Measurements from ENCODE around the gene FSTL5.

The FSTL5 gene

DNA sequence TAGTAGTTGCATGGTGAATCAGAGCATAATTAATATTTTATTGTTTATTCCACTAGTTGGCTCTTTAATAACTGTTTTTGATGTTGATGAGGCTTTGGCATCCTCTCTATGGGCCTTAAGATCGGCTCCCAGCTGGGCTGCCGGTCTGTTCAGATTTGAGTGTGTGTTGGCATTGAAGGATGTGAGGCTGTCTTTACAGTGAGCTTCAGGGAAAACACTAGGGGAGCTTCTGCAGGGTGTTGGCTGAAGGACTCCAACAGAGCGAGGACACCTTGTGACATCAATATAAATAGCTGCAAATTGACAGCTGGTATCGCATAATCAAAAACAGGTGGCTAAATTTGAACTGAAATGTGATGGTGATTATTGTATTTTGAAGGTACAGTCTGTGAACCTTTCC is 322.0 kb downstream of the FSTL5 start:
- Histone ChIP-seq H2BK120ac (ENCODE audit: low read depth, low read length) (no peak overlapping the region), H3K4me2 (ENCODE audit: low read length, poor library complexity, severe bottlenecking) (no peak overlapping the region), H3K18ac (ENCODE audit: low read depth in 1 of 2, low read length in 2 of 2) (no peak overlapping the region), H3K79me1 (replicated peaks; ENCODE audit: low read length, poor library complexity, severe bottlenecking) (no peaks in the 10 kb centered on the region), H3K9ac (ENCODE audit: low read length) (no peak overlapping the region), H3K4me1 (ENCODE audit: control insufficient read depth, insufficient read depth, low read depth, low read length) (no peaks in the 10 kb centered on the region), H2BK12ac (ENCODE audit: low read length in 2 of 2) (no peak overlapping the region), H3K36me3 (ENCODE audit: control insufficient read depth in 1 of 2, insufficient read depth in 2 of 2, low read depth in 1 of 2, low read length in 2 of 2) (no peaks in the 10 kb centered on the region), H3K4ac (ENCODE audit: low read depth in 1 of 2, low read length in 2 of 2) (no peak overlapping the region), H2BK15ac (ENCODE audit: low read depth, poor library complexity, severe bottlenecking) (no peak overlapping the region), H4K8ac (ENCODE audit: low read length) (no peak overlapping the region), H2AFZ (ENCODE audit: low read depth, low read length) (no peak overlapping the region), H4K91ac (ENCODE audit: low read length) (no peak overlapping the region), H3K27ac (ENCODE audit: low read length, poor library complexity, severe bottlenecking) (no peak overlapping the region), H3K4me3 (ENCODE audit: insufficient read depth in 1 of 2, low read depth in 1 of 2, low read length in 2 of 2) (no peak overlapping the region), H3K9me3 (ENCODE audit: control insufficient read depth, low read length) (no peaks in the 10 kb centered on the region), H2AK5ac (ENCODE audit: low read length, severe bottlenecking) (no peak overlapping the region), H3K14ac (ENCODE audit: low read length in 2 of 2) (no peak overlapping the region), H2BK5ac (ENCODE audit: low read depth, low read length, poor library complexity, severe bottlenecking) (no peak overlapping the region), H3K23ac (ENCODE audit: low read length in 2 of 2) (no peak overlapping the region), H3K27me3 (ENCODE audit: control insufficient read depth in 1 of 2, insufficient read depth in 1 of 2, low read length in 2 of 2) (no peaks in the 10 kb centered on the region)
- DNase-seq, result no peak
- 96% methylated on average over 4 of the region's 4 CpGs for WGBS

DNA sequence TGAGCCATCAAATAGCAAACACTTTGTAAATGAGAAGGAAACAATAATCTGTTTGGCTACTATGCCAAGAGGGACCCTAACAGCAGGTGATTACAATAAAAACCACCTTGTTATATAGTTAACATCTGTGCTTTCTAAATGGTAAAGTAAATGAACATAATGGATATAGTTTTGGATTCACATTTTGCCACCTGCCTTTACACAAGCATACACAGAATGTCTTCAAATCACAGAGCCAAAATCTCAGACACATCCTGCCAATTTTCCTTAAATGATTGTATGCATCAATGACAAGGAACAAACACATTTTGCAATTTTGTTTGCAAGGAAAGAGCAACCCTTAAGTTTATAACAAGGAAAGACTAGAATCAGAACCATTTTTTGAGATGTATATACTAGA is 334.2 kb downstream of the FSTL5 start:
- no peak overlapping the region for H2BK15ac ChIP-seq (ENCODE audit: low read depth, poor library complexity, severe bottlenecking)
- H3K27me3 ChIP-seq (ENCODE audit: control insufficient read depth in 1 of 2, insufficient read depth in 1 of 2, low read length in 2 of 2), result no peaks in the 10 kb centered on the region
- DNase-seq, result no peak
- no peaks in the 10 kb centered on the region for H3K36me3 ChIP-seq (ENCODE audit: control insufficient read depth in 1 of 2, insufficient read depth in 2 of 2, low read depth in 1 of 2, low read length in 2 of 2)
- no peak overlapping the region for H2BK5ac ChIP-seq (ENCODE audit: low read depth, low read length, poor library complexity, severe bottlenecking)
- H3K14ac ChIP-seq (ENCODE audit: low read length in 2 of 2), result no peak overlapping the region
- H2BK12ac ChIP-seq (ENCODE audit: low read length in 2 of 2), result no peak overlapping the region
- H3K18ac ChIP-seq (ENCODE audit: low read depth in 1 of 2, low read length in 2 of 2), result no peak overlapping the region
- H2BK120ac ChIP-seq (ENCODE audit: low read depth, low read length), result no peak overlapping the region
- no peak overlapping the region for H2AK5ac ChIP-seq (ENCODE audit: low read length, severe bottlenecking)
- H3K4me2 ChIP-seq (ENCODE audit: low read length, poor library complexity, severe bottlenecking), result no peak overlapping the region
- no peaks in the 10 kb centered on the region for H3K79me1 ChIP-seq (replicated peaks; ENCODE audit: low read length, poor library complexity, severe bottlenecking)
- H3K27ac ChIP-seq (ENCODE audit: low read length, poor library complexity, severe bottlenecking), result no peak overlapping the region
- no peak overlapping the region for H3K4ac ChIP-seq (ENCODE audit: low read depth in 1 of 2, low read length in 2 of 2)
- no peak overlapping the region for H4K91ac ChIP-seq (ENCODE audit: low read length)
- peaks cover 9% of the 10 kb centered on the region for H3K9me3 ChIP-seq (ENCODE audit: control insufficient read depth, low read length)
- no peak overlapping the region for H3K4me3 ChIP-seq (ENCODE audit: insufficient read depth in 1 of 2, low read depth in 1 of 2, low read length in 2 of 2)
- no peak overlapping the region for H3K23ac ChIP-seq (ENCODE audit: low read length in 2 of 2)
- no peak overlapping the region for H4K8ac ChIP-seq (ENCODE audit: low read length)
- H2AFZ ChIP-seq (ENCODE audit: low read depth, low read length), result no peak overlapping the region
- no peak overlapping the region for H3K9ac ChIP-seq (ENCODE audit: low read length)
- H3K4me1 ChIP-seq (ENCODE audit: control insufficient read depth, insufficient read depth, low read depth, low read length), result no peaks in the 10 kb centered on the region

DNA sequence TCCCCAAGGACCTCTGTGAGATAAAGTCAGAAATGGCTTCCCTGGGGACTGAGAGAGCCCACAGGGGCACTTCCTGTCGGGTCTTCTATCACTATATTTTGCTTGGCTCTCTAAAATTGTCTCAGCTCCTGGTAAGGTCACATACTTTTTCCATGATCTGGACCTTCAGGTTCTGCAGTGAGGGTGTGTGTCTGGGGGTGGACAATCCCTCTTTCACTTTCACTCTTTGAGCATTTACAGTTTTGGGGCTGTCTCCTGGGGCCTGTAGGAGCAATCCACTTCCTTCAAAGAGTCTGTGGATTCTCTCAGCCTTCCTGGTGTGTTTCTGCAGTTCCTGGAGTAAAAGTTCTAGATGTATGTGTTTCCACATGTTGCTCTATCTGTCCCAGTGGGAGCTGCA is 335.7 kb downstream of the FSTL5 start:
- Histone ChIP-seq H2AK5ac (ENCODE audit: low read length, severe bottlenecking) (no peak overlapping the region), H4K91ac (ENCODE audit: low read length) (no peak overlapping the region), H3K4me3 (ENCODE audit: insufficient read depth in 1 of 2, low read depth in 1 of 2, low read length in 2 of 2) (no peak overlapping the region), H3K4me1 (ENCODE audit: control insufficient read depth, insufficient read depth, low read depth, low read length) (no peaks in the 10 kb centered on the region), H2BK15ac (ENCODE audit: low read depth, poor library complexity, severe bottlenecking) (no peak overlapping the region), H3K36me3 (ENCODE audit: control insufficient read depth in 1 of 2, insufficient read depth in 2 of 2, low read depth in 1 of 2, low read length in 2 of 2) (no peaks in the 10 kb centered on the region), H4K8ac (ENCODE audit: low read length) (peak overlapping the region; percentile 95), H2BK120ac (ENCODE audit: low read depth, low read length) (peak overlapping the region; percentile 19), H3K18ac (ENCODE audit: low read depth in 1 of 2, low read length in 2 of 2) (peak overlapping the region; percentile 33 to 34), H3K27ac (ENCODE audit: low read length, poor library complexity, severe bottlenecking) (no peak overlapping the region), H3K9ac (ENCODE audit: low read length) (no peak overlapping the region), H2AFZ (ENCODE audit: low read depth, low read length) (peak overlapping the region; percentile 23), H3K23ac (ENCODE audit: low read length in 2 of 2) (no peak overlapping the region), H3K79me1 (replicated peaks; ENCODE audit: low read length, poor library complexity, severe bottlenecking) (no peaks in the 10 kb centered on the region), H3K14ac (ENCODE audit: low read length in 2 of 2) (no peak overlapping the region), H3K4me2 (ENCODE audit: low read length, poor library complexity, severe bottlenecking) (no peak overlapping the region), H2BK5ac (ENCODE audit: low read depth, low read length, poor library complexity, severe bottlenecking) (no peak overlapping the region), H2BK12ac (ENCODE audit: low read length in 2 of 2) (no peak overlapping the region), H3K4ac (ENCODE audit: low read depth in 1 of 2, low read length in 2 of 2) (no peak overlapping the region), H3K27me3 (ENCODE audit: control insufficient read depth in 1 of 2, insufficient read depth in 1 of 2, low read length in 2 of 2) (no peaks in the 10 kb centered on the region), H3K9me3 (ENCODE audit: control insufficient read depth, low read length) (peaks cover 9% of the 10 kb centered on the region)
- WGBS, result 67% methylated on average over 1 of the region's 1 CpG
- peak; percentile 32 for DNase-seq

DNA sequence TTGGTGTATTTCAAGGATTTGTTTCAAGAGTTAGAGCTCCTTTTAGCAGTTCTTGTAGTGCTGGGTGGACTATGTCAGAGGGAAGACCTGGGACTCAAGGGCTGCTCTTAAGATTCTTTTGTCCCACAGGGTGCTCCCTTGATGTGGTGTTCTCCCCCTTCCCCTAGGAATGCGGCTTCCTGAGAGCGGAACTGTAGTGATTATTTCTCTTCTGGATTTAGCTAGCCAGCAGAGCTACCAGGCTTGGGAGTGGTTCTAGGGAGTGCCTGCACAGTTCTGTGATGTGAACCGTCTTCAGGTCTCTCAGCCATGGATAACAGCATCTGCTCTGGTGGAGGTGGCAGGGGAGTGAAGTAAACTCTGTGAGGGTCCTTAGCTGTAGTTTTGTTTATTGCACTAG is 336.8 kb downstream of the FSTL5 start:
- Histone ChIP-seq H4K8ac (ENCODE audit: low read length) (no peak overlapping the region), H3K4me2 (ENCODE audit: low read length, poor library complexity, severe bottlenecking) (no peak overlapping the region), H3K4me3 (ENCODE audit: insufficient read depth in 1 of 2, low read depth in 1 of 2, low read length in 2 of 2) (no peak overlapping the region), H2BK120ac (ENCODE audit: low read depth, low read length) (no peak overlapping the region), H3K18ac (ENCODE audit: low read depth in 1 of 2, low read length in 2 of 2) (no peak overlapping the region), H3K9ac (ENCODE audit: low read length) (no peak overlapping the region), H3K14ac (ENCODE audit: low read length in 2 of 2) (no peak overlapping the region), H3K79me1 (replicated peaks; ENCODE audit: low read length, poor library complexity, severe bottlenecking) (no peaks in the 10 kb centered on the region), H3K23ac (ENCODE audit: low read length in 2 of 2) (no peak overlapping the region), H3K27me3 (ENCODE audit: control insufficient read depth in 1 of 2, insufficient read depth in 1 of 2, low read length in 2 of 2) (no peaks in the 10 kb centered on the region), H4K91ac (ENCODE audit: low read length) (no peak overlapping the region), H2BK5ac (ENCODE audit: low read depth, low read length, poor library complexity, severe bottlenecking) (no peak overlapping the region), H3K9me3 (ENCODE audit: control insufficient read depth, low read length) (peaks cover 14% of the 10 kb centered on the region), H3K27ac (ENCODE audit: low read length, poor library complexity, severe bottlenecking) (no peak overlapping the region), H3K4ac (ENCODE audit: low read depth in 1 of 2, low read length in 2 of 2) (no peak overlapping the region), H2BK15ac (ENCODE audit: low read depth, poor library complexity, severe bottlenecking) (no peak overlapping the region), H2AK5ac (ENCODE audit: low read length, severe bottlenecking) (no peak overlapping the region), H3K4me1 (ENCODE audit: control insufficient read depth, insufficient read depth, low read depth, low read length) (no peaks in the 10 kb centered on the region), H3K36me3 (ENCODE audit: control insufficient read depth in 1 of 2, insufficient read depth in 2 of 2, low read depth in 1 of 2, low read length in 2 of 2) (no peaks in the 10 kb centered on the region), H2AFZ (ENCODE audit: low read depth, low read length) (no peak overlapping the region), H2BK12ac (ENCODE audit: low read length in 2 of 2) (no peak overlapping the region)
- no peak for DNase-seq
- WGBS, result 96% methylated on average over 3 of the region's 3 CpGs
